Measurements from ENCODE around the gene TPRG1. TPM values are rescaled to one million over a fixed set of nuclear protein-coding genes. Genes with fewer than 3 reads are reported as not detected.

The TPRG1 gene
- total and polyA plus RNA-seq, 2 donors (not counting 1 experiment from before 2014, with no cell fraction given): 0.47 to 0.99 TPM

- Histone ChIP-seq H3K4me2 (ENCODE audit: extremely low read depth, insufficient read depth, low read length) (no peak overlapping the region), H3K27ac (ENCODE audit: insufficient read depth, low read length) (no peak overlapping the region), H3K79me2 (ENCODE audit: control insufficient read depth, insufficient read depth, low read length) (no peaks in the 10 kb centered on the region), H3K4me3 (replicated peaks in 1 of 4; ENCODE audit: control extremely low read depth in 1 of 4, insufficient read depth in 1 of 4, low read depth in 3 of 4, low read length in 4 of 4) (no peak overlapping the region), H4K20me1 (ENCODE audit: control insufficient read depth, extremely low read depth, insufficient read depth, low read length) (no peaks in the 10 kb centered on the region), H3K36me3 (ENCODE audit: control insufficient read depth, insufficient read depth, low read length) (no peaks in the 10 kb centered on the region), H3K27me3 (ENCODE audit: control insufficient read depth, insufficient read depth, low read length) (no peaks in the 10 kb centered on the region), H3K4me1 (ENCODE audit: control insufficient read depth, extremely low read depth, insufficient read depth, low read length) (no peaks in the 10 kb centered on the region), H3K9me3 (ENCODE audit: control insufficient read depth, insufficient read depth, low read depth, low read length) (no peaks in the 10 kb centered on the region), H2AFZ (ENCODE audit: low read length) (no peak overlapping the region), H3K9ac (ENCODE audit: insufficient read depth, low read length) (no peak overlapping the region)
- TF ChIP-seq CTCF (conservative IDR thresholded peaks at IDR 0.05 in 1 of 2, IDR thresholded peaks at IDR 0.05 in 1 of 2; ENCODE audit: low read depth in 1 of 2, low read length in 2 of 2): no peak
- no peak for TF ChIP-seq EZH2 (IDR thresholded peaks at IDR 0.05; ENCODE audit: low read length, missing control alignments)
- no peak for DNase-seq (ENCODE audit: low read depth in 2 of 2)
Measured at GRCh38 chr3:189166321-189166720, 5.5 kb upstream of the TPRG1 start.

GRCh38 chr3:189167027-189167766 lies 4.6 kb upstream of the TPRG1 start:
- no peak for DNase-seq (ENCODE audit: low read depth in 2 of 2)
- Histone ChIP-seq H3K79me2 (ENCODE audit: control insufficient read depth, insufficient read depth, low read length) (no peaks in the 10 kb centered on the region), H3K9me3 (ENCODE audit: control insufficient read depth, insufficient read depth, low read depth, low read length) (no peaks in the 10 kb centered on the region), H2AFZ (ENCODE audit: low read length) (no peak overlapping the region), H3K4me1 (ENCODE audit: control insufficient read depth, extremely low read depth, insufficient read depth, low read length) (no peaks in the 10 kb centered on the region), H3K4me3 (replicated peaks in 1 of 4; ENCODE audit: control extremely low read depth in 1 of 4, insufficient read depth in 1 of 4, low read depth in 3 of 4, low read length in 4 of 4) (no peak overlapping the region), H3K27me3 (ENCODE audit: control insufficient read depth, insufficient read depth, low read length) (no peaks in the 10 kb centered on the region), H3K36me3 (ENCODE audit: control insufficient read depth, insufficient read depth, low read length) (no peaks in the 10 kb centered on the region), H4K20me1 (ENCODE audit: control insufficient read depth, extremely low read depth, insufficient read depth, low read length) (no peaks in the 10 kb centered on the region), H3K9ac (ENCODE audit: insufficient read depth, low read length) (no peak overlapping the region), H3K4me2 (ENCODE audit: extremely low read depth, insufficient read depth, low read length) (no peak overlapping the region), H3K27ac (ENCODE audit: insufficient read depth, low read length) (no peak overlapping the region)
- TF ChIP-seq CTCF (conservative IDR thresholded peaks at IDR 0.05 in 1 of 2, IDR thresholded peaks at IDR 0.05 in 1 of 2; ENCODE audit: low read depth in 1 of 2, low read length in 2 of 2) (no peak), EZH2 (IDR thresholded peaks at IDR 0.05; ENCODE audit: low read length, missing control alignments) (no peak)

- no peaks in the 10 kb centered on the region for H3K36me3 ChIP-seq (ENCODE audit: control insufficient read depth, insufficient read depth, low read length)
- TF ChIP-seq EZH2 (IDR thresholded peaks at IDR 0.05; ENCODE audit: low read length, missing control alignments) (no peak), CTCF (conservative IDR thresholded peaks at IDR 0.05 in 1 of 2, IDR thresholded peaks at IDR 0.05 in 1 of 2; ENCODE audit: low read depth in 1 of 2, low read length in 2 of 2) (no peak)
- no peaks in the 10 kb centered on the region for H4K20me1 ChIP-seq (ENCODE audit: control insufficient read depth, extremely low read depth, insufficient read depth, low read length)
- no peaks in the 10 kb centered on the region for H3K27me3 ChIP-seq (ENCODE audit: control insufficient read depth, insufficient read depth, low read length)
- no peak overlapping the region for H2AFZ ChIP-seq (ENCODE audit: low read length)
- H3K79me2 ChIP-seq (ENCODE audit: control insufficient read depth, insufficient read depth, low read length): no peaks in the 10 kb centered on the region
- DNase-seq (ENCODE audit: low read depth in 2 of 2): no peak
- no peaks in the 10 kb centered on the region for H3K4me1 ChIP-seq (ENCODE audit: control insufficient read depth, extremely low read depth, insufficient read depth, low read length)
- H3K27ac ChIP-seq (ENCODE audit: insufficient read depth, low read length): no peak overlapping the region
- H3K9me3 ChIP-seq (ENCODE audit: control insufficient read depth, insufficient read depth, low read depth, low read length): no peaks in the 10 kb centered on the region
- no peak overlapping the region for H3K4me2 ChIP-seq (ENCODE audit: extremely low read depth, insufficient read depth, low read length)
- no peak overlapping the region for H3K4me3 ChIP-seq (replicated peaks in 1 of 4; ENCODE audit: control extremely low read depth in 1 of 4, insufficient read depth in 1 of 4, low read depth in 3 of 4, low read length in 4 of 4)
- H3K9ac ChIP-seq (ENCODE audit: insufficient read depth, low read length): no peak overlapping the region
Measured at GRCh38 chr3:189168711-189169110, 3.1 kb upstream of the TPRG1 start.

Data from fibroblast of lung (primary cell).